Renal cortex interstitium (tissue), 11 donors: ENCODE data around the gene ZBTB46. TPM values are rescaled to one million over a fixed set of nuclear protein-coding genes. Genes with fewer than 3 reads are reported as not detected.
A peak's percentile ranks its signal among the peaks of the same experiment; 100 is the strongest.
"Not testable (repeated sequence)": the region's sequence is repeated elsewhere in the genome, so short reads cannot be mapped to it uniquely, and the experiment has no call there.

ENCODE experiments used
- DNase-seq, 11 donors: peaks; one replicate each; pipeline ENCODE4 v3.0.0-alpha.2; 2013; ENCODE audit warnings: low read depth in 9 of 11, low spot score in 4 of 11; ENCODE audit errors: extremely low read depth in 1 of 11
- polyA plus RNA-seq, 3 donors: library from polyadenylated mRNA; unstranded; fragments of 120-200 nt; gene quantifications; one replicate each; pipeline ENCODE4 v1.2.1, GENCODE V29; 2013; ENCODE audit not compliant: insufficient read length in 3 of 3

The ZBTB46 gene
- polyA plus RNA-seq, 3 donors = 15.5 to 20.0 (median 19.2) TPM

- DNase-seq = no peak
Measured at GRCh38 chr20:63861981-63862901, 31.2 kb upstream of the ZBTB46 start.

GRCh38 chr20:63861365-63861934 is 30.4 kb upstream of the ZBTB46 start, which contains the start of gene ABHD16B:
Gene ABHD16B (plus strand): TSS chr20:63861498. CDS start chr20:63861541, 43 bp downstream.
- DNase-seq = no peak

- DNase-seq = no peak
Measured at GRCh38 chr20:63860325-63861051, 29.4 kb upstream of the ZBTB46 start.

GRCh38 chr20:63859166-63859699 is 28.2 kb upstream of the ZBTB46 start:
- DNase-seq = no peak

GRCh38 chr20:63858393-63859165 is 27.5 kb upstream of the ZBTB46 start:
- peak in 8 of 11 donors; percentile 70 to 85 (median 82) for DNase-seq

GRCh38 chr20:63857764-63858392 is 26.8 kb upstream of the ZBTB46 start:
- DNase-seq = peak in 2 of 11 donors; percentile 74 to 75

GRCh38 chr20:63856098-63856511 is 25.0 kb upstream of the ZBTB46 start:
- DNase-seq = no peak

- no peak for DNase-seq
Measured at GRCh38 chr20:63855363-63856097, 24.5 kb upstream of the ZBTB46 start.

- DNase-seq = no peak
Measured at GRCh38 chr20:63854766-63855362, 23.8 kb upstream of the ZBTB46 start.

GRCh38 chr20:63854069-63854765 is 23.2 kb upstream of the ZBTB46 start:
- no peak for DNase-seq

GRCh38 chr20:63853733-63854068 is 22.6 kb upstream of the ZBTB46 start:
- DNase-seq = not testable (repeated sequence)

- DNase-seq = not testable (repeated sequence)
Measured at GRCh38 chr20:63851548-63851943, 20.5 kb upstream of the ZBTB46 start.

- DNase-seq = no peak
Measured at GRCh38 chr20:63850689-63851547, 19.9 kb upstream of the ZBTB46 start.

GRCh38 chr20:63848003-63848911 is 17.2 kb upstream of the ZBTB46 start:
- no peak for DNase-seq
